ENCODE measurements around the gene NAA80. TPM values are rescaled to one million over a fixed set of nuclear protein-coding genes. Genes with fewer than 3 reads are reported as not detected.

Gene NAA80
- total RNA-seq, 1 donor: 6.5 TPM

DNA sequence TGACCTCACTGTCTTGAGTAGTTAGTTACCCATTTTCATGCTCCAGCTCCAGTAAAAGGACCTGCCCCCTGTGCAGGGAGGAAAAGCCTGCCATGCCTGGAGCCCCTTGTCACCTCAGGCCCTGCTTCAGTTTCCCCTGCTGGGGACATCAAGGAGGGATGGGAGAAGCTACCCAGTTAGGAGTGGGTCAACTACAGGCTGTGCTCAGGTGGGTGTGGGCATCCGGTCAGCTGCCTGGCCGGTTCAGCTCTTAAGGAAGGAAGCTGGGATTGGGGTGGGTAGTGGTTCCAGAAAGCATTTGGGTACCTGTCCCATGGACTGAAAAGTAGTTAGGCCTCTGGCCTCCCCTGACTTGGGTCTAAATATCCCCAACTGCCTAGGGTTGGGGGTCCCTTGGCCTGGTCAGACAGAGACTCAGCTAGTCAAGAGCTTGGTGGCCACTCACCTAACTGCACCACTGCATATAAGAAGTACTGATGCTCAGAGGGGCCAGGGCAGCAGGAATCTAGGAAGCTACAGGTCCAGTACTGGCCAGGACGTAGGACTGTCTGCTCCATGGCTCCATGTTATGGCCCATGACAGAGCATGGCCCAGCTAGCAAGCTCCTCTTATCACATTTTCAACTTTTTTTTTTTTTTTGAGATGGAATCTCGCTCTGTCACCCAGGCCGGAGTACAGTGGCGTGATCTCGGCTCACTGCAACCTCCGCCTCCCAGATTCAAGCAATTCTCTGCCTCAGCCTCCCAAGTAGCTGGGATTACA, 19.8 kb downstream of the NAA80 start:
- Histone ChIP-seq H3K79me2 (ENCODE audit: insufficient read depth, low read length) (no peaks in the 10 kb centered on the region), H3K4me1 (ENCODE audit: insufficient read depth, low read length) (no peaks in the 10 kb centered on the region), H3K4me3 (ENCODE audit: insufficient read depth, low read length) (no peak overlapping the region), H3K36me3 (ENCODE audit: insufficient read depth, low read length) (no peaks in the 10 kb centered on the region), H2AFZ (ENCODE audit: low read length) (no peak overlapping the region), H3K9me3 (ENCODE audit: low read depth, low read length) (no peaks in the 10 kb centered on the region), H4K20me1 (ENCODE audit: insufficient read depth, low read length) (no peaks in the 10 kb centered on the region), H3K4me2 (ENCODE audit: insufficient read depth, low read length) (no peak overlapping the region), H3K27me3 (ENCODE audit: insufficient read depth, low read length) (no peaks in the 10 kb centered on the region), H3K27ac (ENCODE audit: low read depth, low read length) (no peak overlapping the region)
- TF ChIP-seq, protein P1, sequence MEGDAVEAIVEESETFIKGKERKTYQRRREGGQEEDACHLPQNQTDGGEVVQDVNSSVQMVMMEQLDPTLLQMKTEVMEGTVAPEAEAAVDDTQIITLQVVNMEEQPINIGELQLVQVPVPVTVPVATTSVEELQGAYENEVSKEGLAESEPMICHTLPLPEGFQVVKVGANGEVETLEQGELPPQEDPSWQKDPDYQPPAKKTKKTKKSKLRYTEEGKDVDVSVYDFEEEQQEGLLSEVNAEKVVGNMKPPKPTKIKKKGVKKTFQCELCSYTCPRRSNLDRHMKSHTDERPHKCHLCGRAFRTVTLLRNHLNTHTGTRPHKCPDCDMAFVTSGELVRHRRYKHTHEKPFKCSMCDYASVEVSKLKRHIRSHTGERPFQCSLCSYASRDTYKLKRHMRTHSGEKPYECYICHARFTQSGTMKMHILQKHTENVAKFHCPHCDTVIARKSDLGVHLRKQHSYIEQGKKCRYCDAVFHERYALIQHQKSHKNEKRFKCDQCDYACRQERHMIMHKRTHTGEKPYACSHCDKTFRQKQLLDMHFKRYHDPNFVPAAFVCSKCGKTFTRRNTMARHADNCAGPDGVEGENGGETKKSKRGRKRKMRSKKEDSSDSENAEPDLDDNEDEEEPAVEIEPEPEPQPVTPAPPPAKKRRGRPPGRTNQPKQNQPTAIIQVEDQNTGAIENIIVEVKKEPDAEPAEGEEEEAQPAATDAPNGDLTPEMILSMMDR (IDR thresholded peaks at IDR 0.05; ENCODE audit: extremely low read depth, low read depth, low read length): no peak
- DNase-seq (ENCODE audit: insufficient read length, low spot score, missing footprints): no peak

DNA sequence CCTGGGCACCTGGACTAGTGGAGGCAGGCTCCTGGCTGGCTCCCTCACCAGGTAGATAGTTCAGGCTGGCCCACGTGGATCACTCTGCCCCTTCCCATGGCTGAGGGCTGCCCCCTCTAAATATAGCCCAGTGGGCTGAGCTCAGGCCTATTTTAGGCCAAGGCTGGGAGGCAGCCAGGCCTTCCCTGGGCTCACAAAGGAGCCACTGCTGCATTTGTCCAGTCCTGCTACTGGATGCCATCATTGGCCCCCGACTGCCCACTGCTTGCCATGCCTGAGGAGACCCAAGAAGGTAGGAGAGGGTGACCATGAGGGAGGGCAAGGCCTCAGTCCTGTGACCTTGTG, 20.4 kb downstream of the NAA80 start, which contains the start of gene LSMEM2:
Gene LSMEM2, plus strand, starts transcription at position 208 of the 345 bp plus-strand sequence. Its CDS starts 27 bp downstream, at position 235.
- Histone ChIP-seq H3K27ac (ENCODE audit: low read depth, low read length) (no peak within 1 kb of the TSS), H3K79me2 (ENCODE audit: insufficient read depth, low read length) (no peaks in the 10 kb centered on the region), H2AFZ (ENCODE audit: low read length) (no peak within 1 kb of the TSS), H3K9me3 (ENCODE audit: low read depth, low read length) (no peaks in the 10 kb centered on the region), H3K27me3 (ENCODE audit: insufficient read depth, low read length) (no peaks in the 10 kb centered on the region), H4K20me1 (ENCODE audit: insufficient read depth, low read length) (no peaks in the 10 kb centered on the region), H3K36me3 (ENCODE audit: insufficient read depth, low read length) (no peaks in the 10 kb centered on the region), H3K4me1 (ENCODE audit: insufficient read depth, low read length) (no peaks in the 10 kb centered on the region), H3K4me2 (ENCODE audit: insufficient read depth, low read length) (no peak within 1 kb of the TSS), H3K4me3 (ENCODE audit: insufficient read depth, low read length) (no peak within 1 kb of the TSS)
- no peak for DNase-seq (ENCODE audit: insufficient read length, low spot score, missing footprints)
- TF ChIP-seq, protein P1 (IDR thresholded peaks at IDR 0.05; ENCODE audit: extremely low read depth, low read depth, low read length): no peak

DNA sequence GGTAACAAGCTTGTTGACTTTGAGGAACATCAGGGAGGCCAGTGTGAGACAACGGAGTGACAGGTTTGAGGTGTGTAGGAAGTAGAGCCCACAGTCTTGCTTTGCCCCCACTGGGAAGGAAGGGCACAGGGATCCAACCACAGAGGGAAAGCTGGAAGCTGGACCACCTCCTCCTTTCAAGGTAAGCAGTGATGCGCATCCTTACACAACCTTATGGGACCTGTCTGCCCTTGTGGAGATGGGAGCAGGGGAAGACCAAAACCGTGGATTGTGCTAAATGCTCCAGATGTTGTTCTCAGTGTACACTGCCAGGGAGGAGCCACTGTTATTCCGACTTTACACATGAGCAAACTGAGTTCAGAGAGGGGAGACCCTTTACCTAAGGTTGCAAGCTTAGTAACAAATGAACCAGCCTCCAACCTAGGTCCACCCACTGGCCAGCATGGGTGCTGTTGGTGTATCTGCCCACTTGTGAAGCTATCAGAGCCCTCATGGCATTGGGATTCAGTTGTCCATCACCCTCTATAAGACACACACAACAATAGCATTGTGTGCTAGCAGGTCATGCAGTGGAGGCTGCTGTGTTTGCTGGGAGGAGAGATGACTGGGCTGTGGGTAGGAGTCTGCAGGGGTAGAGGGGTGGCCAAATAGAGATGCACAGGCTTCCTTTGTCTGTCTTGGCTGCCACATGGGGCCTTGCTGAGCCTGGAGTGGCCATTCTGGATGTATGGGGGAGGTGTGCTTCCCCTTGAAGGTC, 20.9 kb downstream of the NAA80 start:
- TF ChIP-seq, protein P1 (IDR thresholded peaks at IDR 0.05; ENCODE audit: extremely low read depth, low read depth, low read length): no peak
- no peaks in the 10 kb centered on the region for H3K79me2 ChIP-seq (ENCODE audit: insufficient read depth, low read length)
- H3K4me2 ChIP-seq (ENCODE audit: insufficient read depth, low read length): no peak overlapping the region
- no peak overlapping the region for H3K27ac ChIP-seq (ENCODE audit: low read depth, low read length)
- H2AFZ ChIP-seq (ENCODE audit: low read length): no peak overlapping the region
- peak; percentile 85 for DNase-seq (ENCODE audit: insufficient read length, low spot score, missing footprints)
- no peaks in the 10 kb centered on the region for H3K36me3 ChIP-seq (ENCODE audit: insufficient read depth, low read length)
- H3K9me3 ChIP-seq (ENCODE audit: low read depth, low read length): no peaks in the 10 kb centered on the region
- no peaks in the 10 kb centered on the region for H4K20me1 ChIP-seq (ENCODE audit: insufficient read depth, low read length)
- H3K4me1 ChIP-seq (ENCODE audit: insufficient read depth, low read length): no peaks in the 10 kb centered on the region
- H3K27me3 ChIP-seq (ENCODE audit: insufficient read depth, low read length): no peaks in the 10 kb centered on the region
- H3K4me3 ChIP-seq (ENCODE audit: insufficient read depth, low read length): no peak overlapping the region

DNA sequence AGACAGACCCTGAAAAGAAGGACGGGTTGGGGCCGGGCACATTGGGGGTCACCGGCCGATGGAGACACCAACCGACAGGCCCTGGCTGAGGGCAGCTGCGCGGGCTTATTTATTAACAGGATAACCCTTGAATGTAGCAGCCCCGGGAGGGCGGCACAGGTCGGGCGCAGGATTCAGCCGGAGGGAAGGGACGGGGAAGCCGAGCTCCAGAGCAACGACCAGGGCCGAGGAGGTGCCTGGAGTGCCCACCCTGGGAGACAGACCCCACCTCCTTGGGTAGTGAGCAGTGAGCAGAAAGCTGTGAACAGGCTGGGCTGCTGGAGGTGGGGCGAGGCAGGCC, 22.5 kb downstream of the NAA80 start:
- H3K4me1 ChIP-seq (ENCODE audit: insufficient read depth, low read length): no peaks in the 10 kb centered on the region

More for the DNA sequence above, 22.5 kb downstream of the NAA80 start:
- H3K36me3 ChIP-seq (ENCODE audit: insufficient read depth, low read length): no peaks in the 10 kb centered on the region
- H3K4me2 ChIP-seq (ENCODE audit: insufficient read depth, low read length): no peak overlapping the region
- H4K20me1 ChIP-seq (ENCODE audit: insufficient read depth, low read length): no peaks in the 10 kb centered on the region
- H3K27ac ChIP-seq (ENCODE audit: low read depth, low read length): no peak overlapping the region
- no peak overlapping the region for H3K4me3 ChIP-seq (ENCODE audit: insufficient read depth, low read length)
- H3K79me2 ChIP-seq (ENCODE audit: insufficient read depth, low read length): no peaks in the 10 kb centered on the region
- TF ChIP-seq, protein P1 (IDR thresholded peaks at IDR 0.05; ENCODE audit: extremely low read depth, low read depth, low read length): no peak
- H2AFZ ChIP-seq (ENCODE audit: low read length): no peak overlapping the region
- DNase-seq (ENCODE audit: insufficient read length, low spot score, missing footprints): peak; percentile 80
- no peaks in the 10 kb centered on the region for H3K27me3 ChIP-seq (ENCODE audit: insufficient read depth, low read length)
- no peaks in the 10 kb centered on the region for H3K9me3 ChIP-seq (ENCODE audit: low read depth, low read length)

Data from osteoblast (primary cell).